Epithelial cell of proximal tubule (primary cell): ENCODE results near the gene PAPPA2. TPM values are rescaled to one million over a fixed set of nuclear protein-coding genes. Genes with fewer than 3 reads are reported as not detected.

Source experiments
- DNase-seq: peaks from one replicate; pipeline ENCODE4 v3.0.0-alpha.2; 2011; ENCODE audit warnings: low read depth
- H3K4me3 ChIP-seq: 2 replicates; pipeline ENCODE4 v1.5.1; 2011; ENCODE audit warnings: low read depth, mild to moderate bottlenecking, low read length
- CTCF ChIP-seq: conservative IDR thresholded peaks from 2 replicates; pipeline ENCODE4 v1.5.1; 2012; ENCODE audit warnings: low read depth, mild to moderate bottlenecking, low read length
- total RNA-seq: library from RNA; depleted of rRNA; stranded (reverse); fragments of >200 nt; gene quantifications from 2 replicates; pipeline ENCODE4 v1.2.3, GENCODE V29; 2015

PAPPA2 gene
- total RNA-seq, 1 donor from 2014 or later: 0.98 TPM

DNA sequence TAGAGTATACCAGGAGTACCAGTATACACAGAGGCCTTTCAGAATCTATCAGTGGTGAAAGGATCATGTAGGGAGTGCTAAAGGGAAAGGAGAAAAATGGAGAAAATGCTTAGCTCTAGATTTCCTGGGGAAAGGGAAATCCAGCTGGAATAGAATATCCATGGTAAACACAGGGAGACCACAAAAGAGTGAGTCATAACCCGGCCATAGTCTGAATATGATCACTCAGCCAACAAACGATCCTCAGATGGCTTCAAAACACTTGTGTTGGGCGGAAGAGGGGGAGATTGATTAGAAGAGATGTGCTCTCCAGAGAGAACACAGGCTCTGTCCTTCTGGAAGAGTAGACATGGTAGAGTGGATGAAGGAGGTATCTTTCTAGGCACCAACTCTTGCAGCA is 180.6 kb downstream of the PAPPA2 start:
- no peak for TF ChIP-seq CTCF
- DNase-seq: no peak
- H3K4me3 ChIP-seq: no peak overlapping the region

DNA sequence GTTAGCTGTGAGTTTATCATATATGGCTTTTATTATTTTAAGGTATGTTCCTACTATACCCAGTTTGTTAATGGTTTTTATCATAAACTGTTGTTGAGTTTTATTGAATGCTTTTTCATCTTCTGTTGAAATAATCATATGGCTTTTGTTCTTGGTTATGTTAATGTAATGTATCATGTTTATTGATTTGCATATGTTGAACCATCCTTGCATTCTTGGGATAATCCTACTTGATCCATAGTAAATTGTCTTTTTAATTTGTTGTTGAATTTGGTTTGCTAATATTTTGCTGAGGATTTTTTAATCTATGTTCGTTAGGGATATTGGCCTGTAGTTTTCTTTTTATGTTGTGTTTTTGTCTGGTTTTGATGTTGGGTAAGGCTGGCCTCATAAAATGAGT is 185.6 kb downstream of the PAPPA2 start:
- no peak overlapping the region for H3K4me3 ChIP-seq
- no peak for TF ChIP-seq CTCF
- DNase-seq: no peak

DNA sequence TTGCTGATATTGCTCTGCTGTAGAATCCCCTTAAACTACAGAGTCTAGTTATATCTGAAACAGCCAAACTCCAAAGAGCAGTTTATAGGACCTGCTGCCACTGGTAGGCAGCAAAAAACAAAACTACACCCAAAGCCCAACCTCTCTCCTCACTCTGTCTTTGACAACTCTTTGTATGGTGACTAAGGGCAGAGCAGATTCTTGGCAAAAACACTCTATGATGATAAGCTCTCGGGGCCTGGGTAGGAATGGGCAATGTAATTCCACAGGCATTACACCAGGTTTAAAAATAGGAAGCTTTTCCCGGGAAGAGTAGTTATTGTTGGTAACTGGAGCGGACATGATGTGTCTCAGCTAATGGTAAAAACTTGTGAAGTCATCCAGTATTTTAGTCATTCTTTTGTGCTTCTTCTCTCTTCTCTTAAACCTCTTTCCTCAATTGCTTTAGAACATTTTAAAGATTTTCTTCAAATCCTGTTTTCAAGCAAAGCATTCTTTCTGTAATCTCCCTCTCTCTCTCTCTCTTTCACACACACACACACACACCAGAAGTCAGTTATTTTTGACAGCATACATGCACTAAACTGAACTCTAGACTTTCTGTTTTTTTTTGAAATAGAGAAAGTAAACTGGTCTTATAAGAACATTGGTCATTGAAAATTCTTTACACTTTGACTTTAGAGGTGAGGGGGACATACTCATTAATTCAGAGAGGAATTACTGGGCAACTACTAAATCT is 193.5 kb downstream of the PAPPA2 start:
- TF ChIP-seq CTCF: peak; percentile 8
- DNase-seq: peak; percentile 82
- H3K4me3 ChIP-seq: no peak overlapping the region

DNA sequence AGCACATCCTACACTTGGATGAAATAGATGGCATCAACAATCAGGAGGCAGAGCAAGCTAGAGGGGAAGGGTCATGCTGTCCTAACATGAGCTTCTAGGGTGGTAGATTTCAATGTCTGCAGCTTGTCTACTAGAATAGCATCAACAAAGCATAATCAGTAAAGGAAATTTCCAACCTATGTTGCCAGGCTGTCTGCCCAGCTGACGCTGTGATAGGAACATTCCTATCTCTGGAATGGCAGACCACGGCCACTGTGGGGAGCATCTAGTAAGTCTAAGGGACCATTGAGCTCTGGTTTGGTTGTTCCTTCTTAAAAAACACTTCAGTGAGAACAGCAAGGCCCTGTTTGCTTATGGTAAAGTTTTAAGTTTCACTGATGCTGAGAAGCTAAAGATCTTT is 206.8 kb downstream of the PAPPA2 start:
- H3K4me3 ChIP-seq: no peak overlapping the region
- DNase-seq: no peak
- TF ChIP-seq CTCF: no peak

DNA sequence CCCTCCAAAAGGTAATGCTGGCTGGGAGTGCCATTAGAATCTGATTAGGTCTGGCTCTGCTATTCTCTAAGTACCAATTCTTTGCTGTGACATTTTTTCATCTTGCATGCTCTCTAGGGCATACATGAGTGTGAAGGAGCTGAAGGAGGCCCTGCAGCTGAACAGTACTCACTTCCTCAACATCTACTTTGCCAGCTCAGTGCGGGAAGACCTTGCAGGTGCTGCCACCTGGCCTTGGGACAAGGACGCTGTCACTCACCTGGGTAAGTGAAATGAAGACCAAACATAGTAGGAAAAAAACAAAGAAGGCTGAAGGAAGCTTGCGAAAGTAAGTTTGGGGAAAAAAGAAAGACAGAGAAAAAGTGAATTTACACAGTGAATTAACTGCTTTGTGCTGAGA is 207.9 kb downstream of the PAPPA2 start:
- H3K4me3 ChIP-seq: no peak overlapping the region
- no peak for TF ChIP-seq CTCF
- no peak for DNase-seq

- H3K4me3 ChIP-seq: no peak overlapping the region
- no peak for TF ChIP-seq CTCF
- DNase-seq: no peak
Measured at GRCh38 chr1:176682830-176683535, 220.0 kb downstream of the PAPPA2 start.
